GM08714 (cell line): ENCODE measurements around the gene ALPK3.

Source experiments
- H3K4me3 ChIP-seq: fragments of 200-500 bp; sonication (Bioruptor generic); 2 replicates; pipeline ENCODE4 v1.5.1; 2014; ENCODE audit warnings: mild to moderate bottlenecking, low read length, inconsistent platforms
- ZNF274 ChIP-seq: IDR thresholded peaks from 2 replicates; pipeline ENCODE4 v1.6.1; 2012; ENCODE audit warnings: mild to moderate bottlenecking, low read depth, low read length

The ALPK3 gene

DNA sequence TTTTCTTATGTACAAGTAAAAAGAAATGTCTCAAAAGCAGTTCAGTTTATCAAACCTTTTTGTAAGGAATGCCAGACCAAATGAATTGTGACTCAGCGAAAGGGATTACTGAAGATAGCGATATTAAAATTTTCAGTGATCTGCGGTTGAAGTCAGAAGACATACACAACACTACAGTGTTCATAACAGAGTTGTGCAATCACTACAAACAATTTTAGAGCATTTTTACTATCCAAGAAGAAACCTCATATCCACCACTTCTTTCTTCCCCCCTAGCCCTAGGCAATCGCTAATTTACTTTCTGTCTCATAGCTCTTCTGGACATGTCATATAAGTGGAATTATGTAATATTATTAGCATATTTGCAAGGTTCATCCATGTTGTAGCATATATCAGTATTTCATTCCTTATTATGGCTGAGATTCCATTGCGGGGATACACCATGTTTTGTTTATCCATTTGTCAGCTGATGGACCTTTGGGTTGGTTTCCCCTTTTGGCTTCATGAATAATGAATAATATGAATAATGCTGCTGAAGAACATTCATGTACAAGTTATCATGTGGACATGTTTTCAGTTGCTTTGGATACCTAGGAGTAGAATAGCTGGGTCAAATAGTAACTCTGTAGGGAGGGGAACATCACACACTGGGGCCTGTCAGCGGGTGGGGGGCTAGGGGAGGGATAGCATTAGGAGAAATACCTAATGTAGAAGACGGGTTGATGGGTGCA lies 23.6 kb upstream of the ALPK3 start:
- H3K4me3 ChIP-seq: no peak overlapping the region
- no peak for TF ChIP-seq ZNF274

DNA sequence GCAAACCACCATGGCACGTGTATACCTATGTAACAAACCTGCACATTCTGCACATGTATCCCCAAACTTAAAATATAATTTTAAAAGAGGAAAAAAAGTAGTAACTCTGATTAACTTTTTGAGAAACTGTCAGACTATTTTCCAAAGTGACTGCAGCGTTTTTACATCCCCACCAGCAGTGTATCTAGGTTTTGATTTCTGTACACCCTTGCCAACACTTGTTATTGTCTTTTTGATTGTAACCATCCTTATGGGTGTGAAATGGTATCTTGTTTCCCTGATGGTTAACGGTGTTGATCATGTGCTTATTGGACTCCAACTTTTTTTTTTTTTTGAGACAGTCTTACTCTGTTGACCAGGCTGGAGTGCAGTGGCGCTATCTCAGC lies 23.0 kb upstream of the ALPK3 start:
- no peak overlapping the region for H3K4me3 ChIP-seq
- no peak for TF ChIP-seq ZNF274

DNA sequence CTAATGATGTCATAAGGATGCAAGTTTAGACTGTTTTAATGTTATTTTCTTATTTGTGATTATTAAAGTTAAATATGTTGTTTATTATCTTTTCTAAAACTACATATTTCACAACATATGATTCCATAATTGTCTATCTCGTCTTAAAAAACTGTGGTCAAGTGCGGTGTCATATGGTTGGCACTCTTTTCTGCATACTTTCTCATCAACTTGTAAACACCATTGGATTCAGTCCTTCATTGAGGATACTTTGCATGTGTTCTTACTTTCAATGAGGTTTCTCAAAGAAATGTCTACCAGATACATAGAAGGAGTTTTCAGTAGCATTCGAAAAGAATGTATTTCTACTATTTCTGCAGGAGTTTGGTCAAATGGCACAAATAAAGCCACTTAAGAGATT lies 22.0 kb upstream of the ALPK3 start:
- no peak for TF ChIP-seq ZNF274

DNA sequence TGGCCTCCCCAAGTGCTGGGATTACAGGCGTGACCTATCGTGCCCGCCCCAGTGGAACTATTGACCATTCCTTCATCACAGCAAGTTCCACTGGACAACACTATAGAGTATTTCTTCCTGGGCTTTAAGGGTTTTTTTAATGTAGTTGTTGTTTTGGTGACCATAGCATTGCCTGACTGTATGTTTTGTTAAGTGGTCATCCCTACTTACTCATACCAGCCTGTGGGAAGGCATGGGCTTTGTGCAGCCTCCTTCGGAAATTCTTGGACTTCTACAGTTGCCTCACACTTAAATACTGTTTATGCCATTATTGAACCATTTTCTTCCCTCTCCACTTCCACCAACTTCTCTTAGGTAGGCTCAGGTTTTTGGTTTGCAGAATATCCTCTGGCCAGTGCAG lies 19.9 kb upstream of the ALPK3 start:
- H3K4me3 ChIP-seq: no peak overlapping the region
- TF ChIP-seq ZNF274: no peak

More for the DNA sequence above, 22.0 kb upstream of the ALPK3 start:
- H3K4me3 ChIP-seq: no peak overlapping the region

DNA sequence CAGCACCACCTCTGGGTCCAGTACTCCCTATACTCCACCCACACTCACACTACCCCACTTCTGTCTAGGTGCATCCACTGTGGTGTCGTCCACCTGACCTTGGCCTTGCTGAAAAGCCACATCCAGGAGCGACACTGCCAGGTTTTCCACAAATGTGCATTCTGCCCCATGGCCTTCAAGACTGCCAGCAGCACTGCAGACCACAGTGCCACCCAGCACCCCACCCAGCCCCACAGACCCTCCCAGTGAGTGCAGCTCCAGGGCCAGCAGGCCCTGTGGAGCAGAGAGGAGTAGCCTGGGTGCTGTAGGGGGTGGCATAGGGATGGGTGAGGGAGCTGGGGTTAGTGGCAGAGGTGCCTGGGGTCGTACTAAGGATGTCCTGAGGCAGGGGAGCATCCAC lies 19.4 kb upstream of the ALPK3 start:
- no peak overlapping the region for H3K4me3 ChIP-seq
- no peak for TF ChIP-seq ZNF274

DNA sequence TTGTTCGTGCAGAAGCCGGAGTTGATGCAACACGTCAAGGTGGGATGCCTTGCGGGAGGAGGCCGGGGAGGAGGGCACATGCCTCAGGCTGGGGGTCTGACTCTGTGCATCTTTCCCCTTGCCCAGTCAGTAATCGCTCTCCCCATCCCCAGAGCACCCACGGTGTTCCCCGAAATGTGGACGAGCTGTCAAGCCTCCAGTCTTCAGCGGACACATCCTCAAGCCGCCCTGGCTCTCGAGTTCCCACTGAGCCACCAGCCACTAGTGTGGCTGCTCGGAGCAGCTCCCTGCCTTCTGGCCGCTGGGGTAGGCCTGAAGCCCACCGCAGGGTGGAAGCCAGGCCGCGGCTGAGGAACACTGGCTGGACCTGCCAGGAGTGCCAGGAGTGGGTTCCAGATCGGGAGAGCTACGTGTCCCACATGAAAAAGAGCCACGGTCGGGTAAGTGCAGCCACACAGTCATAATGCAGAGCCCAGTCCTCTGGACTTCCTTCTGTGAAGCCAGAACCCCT lies 18.7 kb upstream of the ALPK3 start:
- H3K4me3 ChIP-seq: no peak overlapping the region
- no peak for TF ChIP-seq ZNF274

DNA sequence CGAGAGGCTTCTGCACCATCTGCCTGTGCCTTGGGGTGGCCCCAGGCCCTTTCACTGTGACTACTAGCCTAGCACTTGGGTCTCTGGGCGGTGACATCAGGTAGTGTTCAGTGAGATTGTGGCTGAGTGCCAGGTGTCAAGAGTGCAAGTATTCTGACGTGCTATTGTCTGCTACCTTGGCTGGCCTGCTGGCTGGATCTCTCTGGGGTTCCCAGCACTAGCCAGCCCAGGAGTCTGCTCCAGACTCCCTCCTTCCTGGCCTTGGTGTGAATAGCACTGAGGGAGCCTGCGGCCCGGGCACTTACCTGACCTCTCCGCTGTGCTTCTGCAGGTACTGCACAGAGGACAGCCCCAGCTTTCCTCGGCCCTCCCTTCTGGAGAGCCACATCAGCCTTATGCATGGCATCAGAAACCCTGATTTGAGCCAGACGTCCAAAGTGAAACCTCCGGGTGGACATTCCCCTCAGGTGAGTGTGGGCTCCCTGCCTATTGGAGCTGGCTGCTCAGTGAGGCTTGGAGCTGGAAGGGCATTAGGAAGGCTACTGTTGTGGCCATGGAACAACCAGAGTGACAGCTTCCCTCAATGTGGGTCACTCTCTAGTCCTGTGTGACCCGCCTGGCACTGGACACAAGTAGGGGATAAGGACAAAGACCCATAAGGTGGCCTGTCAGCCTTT lies 17.5 kb upstream of the ALPK3 start:
- TF ChIP-seq ZNF274: no peak
- H3K4me3 ChIP-seq: no peak overlapping the region

DNA sequence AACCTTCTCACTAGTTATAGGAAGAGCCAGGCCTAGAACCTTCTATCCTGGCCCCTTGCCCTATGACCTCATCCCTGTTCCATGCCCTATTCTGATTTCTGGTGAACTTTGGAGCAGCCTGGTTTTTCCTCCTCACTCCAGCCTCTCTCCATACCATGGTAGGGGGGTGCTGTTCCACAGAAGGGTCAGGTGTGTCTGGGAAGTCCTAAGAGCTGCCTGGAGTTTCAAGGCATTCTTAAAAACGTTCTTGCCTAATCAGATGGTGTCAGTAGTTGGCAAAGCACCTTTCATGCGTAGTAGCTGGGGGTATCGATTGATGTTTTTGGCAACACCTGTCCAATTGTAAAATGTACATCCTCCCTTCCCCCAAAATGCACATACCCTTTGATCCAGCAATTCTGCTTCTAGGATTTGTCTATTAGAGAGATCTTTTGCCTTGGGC lies 16.8 kb upstream of the ALPK3 start:
- no peak for TF ChIP-seq ZNF274
- H3K4me3 ChIP-seq: no peak overlapping the region

DNA sequence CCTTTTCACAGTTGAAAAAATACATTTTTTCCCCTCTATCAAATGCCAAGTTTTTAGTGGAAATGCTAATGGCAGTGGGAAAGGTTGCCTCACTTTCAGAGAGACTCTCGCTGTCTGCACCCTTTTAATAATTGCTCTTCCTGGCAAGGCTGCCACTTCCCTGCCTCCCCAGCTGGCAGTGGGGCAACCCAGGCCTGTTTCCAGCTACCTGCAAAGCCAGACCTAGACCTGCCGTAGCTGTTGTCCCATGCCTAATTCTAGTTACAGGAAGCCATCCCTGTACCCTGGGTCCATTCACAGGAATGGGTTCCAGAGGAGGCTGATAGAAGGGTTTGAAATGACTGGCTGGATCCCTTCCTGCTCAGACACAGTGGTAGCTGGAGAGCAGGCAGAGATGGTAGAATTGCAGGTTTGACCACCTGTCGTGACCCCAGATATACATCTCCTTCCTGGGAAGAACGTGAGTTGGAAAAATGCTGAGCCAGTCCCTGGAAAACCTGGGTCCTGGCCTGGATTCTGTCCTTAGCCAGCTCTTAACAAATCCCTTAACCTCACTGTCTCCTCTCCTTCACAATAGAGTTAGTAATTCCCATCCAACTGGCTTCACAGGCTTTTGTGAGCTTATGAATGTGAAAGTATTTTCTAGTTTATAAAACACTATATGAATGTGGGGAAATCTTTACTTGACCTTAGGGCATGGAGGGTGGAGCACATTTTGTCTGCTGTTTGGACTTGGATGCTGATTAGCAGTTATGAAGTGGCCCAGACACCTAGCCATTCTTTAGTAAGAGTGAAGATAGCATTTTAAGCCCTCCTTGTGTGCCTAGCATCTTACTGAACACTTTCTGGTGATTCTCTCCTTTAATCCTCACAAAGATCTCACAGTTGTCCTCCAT lies 12.9 kb upstream of the ALPK3 start:
- no peak for TF ChIP-seq ZNF274
- no peak overlapping the region for H3K4me3 ChIP-seq

DNA sequence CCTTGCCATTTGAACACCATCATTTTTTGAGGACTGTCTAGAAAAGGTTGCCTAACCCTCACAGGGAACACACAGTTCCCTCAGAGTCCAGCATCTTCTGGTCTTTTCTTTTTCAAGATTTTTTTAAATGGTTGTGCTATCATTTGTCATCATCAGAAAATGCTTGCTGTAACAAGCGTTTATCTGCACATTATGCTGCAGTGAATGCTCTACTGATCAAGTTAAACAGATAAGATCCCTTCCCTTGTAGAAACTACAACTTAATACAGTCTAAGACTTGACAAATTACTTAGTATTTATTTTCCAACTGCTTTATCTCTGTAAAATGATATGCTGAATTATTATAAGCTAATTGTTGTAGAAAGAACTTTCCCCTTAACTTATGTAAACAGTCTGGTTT lies 11.9 kb upstream of the ALPK3 start:
- no peak overlapping the region for H3K4me3 ChIP-seq
- TF ChIP-seq ZNF274: no peak

DNA sequence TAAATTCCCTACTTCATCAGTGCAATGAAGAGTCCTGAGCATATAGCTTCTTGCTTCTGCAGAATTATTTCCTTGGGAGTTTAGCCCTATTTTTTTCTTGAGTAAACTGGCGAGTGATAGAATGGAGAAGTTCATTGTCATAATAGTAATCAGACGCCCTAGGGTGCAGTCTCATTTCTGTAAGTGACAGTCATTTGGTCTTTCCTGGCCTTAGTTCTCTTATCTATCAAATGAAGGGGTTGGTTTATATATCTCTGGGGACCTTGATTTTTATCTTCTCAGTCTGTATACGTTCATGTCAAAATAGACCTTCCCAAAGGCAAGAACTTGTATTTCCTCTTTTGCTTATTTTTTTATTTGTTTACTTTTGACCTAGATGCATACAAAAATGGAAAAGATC lies 9.9 kb upstream of the ALPK3 start:
- no peak for TF ChIP-seq ZNF274
- no peak overlapping the region for H3K4me3 ChIP-seq

DNA sequence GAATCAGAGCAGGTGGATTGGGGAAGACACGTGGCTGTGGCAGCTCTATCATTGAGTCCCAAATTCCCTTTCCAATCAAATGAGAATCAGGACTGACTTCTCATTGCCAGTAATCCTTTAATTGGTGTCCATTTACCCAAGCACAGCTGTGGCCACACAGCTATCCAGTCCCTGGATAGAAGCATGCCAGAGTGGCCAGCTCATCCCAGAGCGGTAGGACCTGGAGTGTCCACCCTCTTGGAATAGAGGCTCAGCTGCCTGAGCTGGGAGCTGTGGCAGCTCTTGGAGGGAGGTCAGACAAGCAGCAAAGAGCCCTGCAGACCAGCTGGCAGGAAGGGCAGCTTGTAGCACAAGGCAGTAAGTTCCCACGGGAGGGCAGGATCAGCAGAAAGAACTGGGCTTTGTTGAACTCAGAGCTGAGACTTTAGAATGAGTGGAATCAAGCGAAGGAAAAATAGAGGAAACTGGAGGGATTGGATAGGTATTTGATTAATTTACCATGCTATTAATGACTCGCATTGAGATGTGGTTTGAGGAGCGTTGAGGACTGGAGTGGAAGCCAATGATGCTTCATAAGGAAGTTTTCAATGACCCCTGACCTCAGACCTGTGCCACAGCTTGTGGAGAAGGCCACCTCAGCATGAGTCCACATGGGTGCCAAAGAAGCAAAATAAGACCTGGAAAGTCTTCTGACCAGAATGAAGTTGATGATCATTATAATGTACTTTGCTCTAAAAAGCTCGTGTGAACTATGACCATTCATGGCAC lies 6.9 kb upstream of the ALPK3 start:
- TF ChIP-seq ZNF274: no peak
- H3K4me3 ChIP-seq: no peak overlapping the region

DNA sequence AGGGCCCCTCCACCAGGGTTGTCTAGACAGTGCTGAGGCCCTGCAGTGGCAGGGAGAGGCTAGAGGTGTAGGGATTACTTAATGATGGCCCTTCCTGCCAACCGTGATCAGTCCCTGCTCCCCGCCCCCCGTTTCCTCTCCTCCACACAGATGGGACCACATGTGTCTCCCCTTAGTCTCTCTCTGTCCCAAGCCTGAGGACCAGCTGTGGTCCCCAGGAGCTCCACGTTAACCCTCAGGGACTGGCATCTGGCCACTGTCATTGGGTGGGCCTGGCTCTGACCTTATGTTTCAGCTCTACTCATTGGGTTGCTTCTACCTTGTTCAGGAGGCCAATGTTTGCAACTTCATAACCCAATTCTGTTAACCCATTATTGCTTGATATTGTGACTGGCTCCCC lies 6.0 kb upstream of the ALPK3 start:
- no peak for TF ChIP-seq ZNF274
- H3K4me3 ChIP-seq: no peak overlapping the region

DNA sequence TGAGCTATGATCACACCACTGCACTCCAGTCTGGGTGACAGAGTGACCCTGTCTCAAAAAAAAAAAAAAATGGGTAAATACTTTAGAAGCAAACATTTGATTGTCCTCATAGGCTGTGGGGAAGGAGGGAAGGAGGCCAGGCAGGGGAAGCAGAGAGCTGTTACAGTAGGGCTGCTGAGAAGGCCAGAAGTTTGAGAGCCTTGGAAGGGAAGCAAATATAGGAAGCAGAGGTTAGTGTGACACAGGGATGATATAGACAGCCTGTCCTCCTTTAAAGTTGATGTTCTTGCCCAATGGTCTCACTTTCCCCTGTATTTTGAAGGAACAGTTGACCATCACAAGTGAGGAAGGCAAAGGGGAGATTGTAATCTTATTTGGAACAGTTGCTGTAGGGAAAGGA lies 5.3 kb upstream of the ALPK3 start:
- no peak overlapping the region for H3K4me3 ChIP-seq
- TF ChIP-seq ZNF274: no peak

DNA sequence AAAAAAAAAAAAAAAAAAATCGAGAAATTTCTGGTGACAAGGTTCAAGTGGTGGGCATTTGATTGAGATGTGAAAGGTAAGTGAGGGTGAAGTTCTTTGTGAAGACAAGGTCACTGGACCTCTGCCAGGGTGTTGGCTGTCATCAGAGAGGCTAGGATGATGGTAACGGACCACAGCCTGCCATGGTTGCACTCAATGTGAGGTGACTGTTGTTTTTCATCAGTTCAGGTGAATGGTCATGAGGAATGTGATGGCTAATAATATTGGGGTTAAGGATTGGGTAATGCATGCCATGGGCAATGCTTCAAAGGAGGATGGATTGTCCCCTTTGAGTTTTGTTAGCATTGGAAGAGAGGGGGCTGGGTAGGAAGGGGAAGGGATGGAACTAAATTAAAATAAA lies 4.3 kb upstream of the ALPK3 start:
- TF ChIP-seq ZNF274: no peak
- no peak overlapping the region for H3K4me3 ChIP-seq
